ENCODE measurements around the gene SPA17.

Gene SPA17

DNA sequence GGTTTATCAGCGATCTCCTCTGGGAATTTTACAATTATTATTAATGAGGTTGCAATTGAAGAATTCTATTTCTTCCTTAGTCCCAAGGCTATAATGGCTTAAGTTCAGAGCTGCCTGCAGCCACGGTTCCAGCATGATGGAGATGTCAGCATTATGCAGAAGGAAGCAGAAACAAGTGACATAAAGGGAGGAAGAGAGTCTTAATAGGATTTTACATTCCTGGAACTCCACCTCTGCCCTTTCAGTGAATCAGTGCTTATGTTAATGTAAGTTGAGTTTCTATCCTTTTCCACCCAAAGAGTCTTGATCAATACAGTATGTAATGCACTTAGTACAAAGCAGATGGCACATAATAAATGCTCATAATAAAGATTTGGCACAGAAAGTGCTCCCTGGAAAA lies 54.4 kb downstream of the SPA17 start:
- H3K9me3 ChIP-seq, result no peaks in the 10 kb centered on the region
- H3K27me3 ChIP-seq, result peaks cover 27% of the 10 kb centered on the region
- no peak overlapping the region for H3K27ac ChIP-seq
- no peak overlapping the region for H3K4me3 ChIP-seq (ENCODE audit: low read depth in 1 of 2, low read length in 1 of 2)
- TF ChIP-seq, protein P1, sequence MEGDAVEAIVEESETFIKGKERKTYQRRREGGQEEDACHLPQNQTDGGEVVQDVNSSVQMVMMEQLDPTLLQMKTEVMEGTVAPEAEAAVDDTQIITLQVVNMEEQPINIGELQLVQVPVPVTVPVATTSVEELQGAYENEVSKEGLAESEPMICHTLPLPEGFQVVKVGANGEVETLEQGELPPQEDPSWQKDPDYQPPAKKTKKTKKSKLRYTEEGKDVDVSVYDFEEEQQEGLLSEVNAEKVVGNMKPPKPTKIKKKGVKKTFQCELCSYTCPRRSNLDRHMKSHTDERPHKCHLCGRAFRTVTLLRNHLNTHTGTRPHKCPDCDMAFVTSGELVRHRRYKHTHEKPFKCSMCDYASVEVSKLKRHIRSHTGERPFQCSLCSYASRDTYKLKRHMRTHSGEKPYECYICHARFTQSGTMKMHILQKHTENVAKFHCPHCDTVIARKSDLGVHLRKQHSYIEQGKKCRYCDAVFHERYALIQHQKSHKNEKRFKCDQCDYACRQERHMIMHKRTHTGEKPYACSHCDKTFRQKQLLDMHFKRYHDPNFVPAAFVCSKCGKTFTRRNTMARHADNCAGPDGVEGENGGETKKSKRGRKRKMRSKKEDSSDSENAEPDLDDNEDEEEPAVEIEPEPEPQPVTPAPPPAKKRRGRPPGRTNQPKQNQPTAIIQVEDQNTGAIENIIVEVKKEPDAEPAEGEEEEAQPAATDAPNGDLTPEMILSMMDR (IDR thresholded peaks at IDR 0.05), result no peak
- H3K4me1 ChIP-seq (ENCODE audit: control insufficient read depth in 1 of 2, insufficient read depth in 1 of 2, low read depth in 1 of 2, low read length in 1 of 2), result peaks cover 0 to 4% of the 10 kb centered on the region in 2 experiments
- H3K36me3 ChIP-seq, result no peaks in the 10 kb centered on the region

DNA sequence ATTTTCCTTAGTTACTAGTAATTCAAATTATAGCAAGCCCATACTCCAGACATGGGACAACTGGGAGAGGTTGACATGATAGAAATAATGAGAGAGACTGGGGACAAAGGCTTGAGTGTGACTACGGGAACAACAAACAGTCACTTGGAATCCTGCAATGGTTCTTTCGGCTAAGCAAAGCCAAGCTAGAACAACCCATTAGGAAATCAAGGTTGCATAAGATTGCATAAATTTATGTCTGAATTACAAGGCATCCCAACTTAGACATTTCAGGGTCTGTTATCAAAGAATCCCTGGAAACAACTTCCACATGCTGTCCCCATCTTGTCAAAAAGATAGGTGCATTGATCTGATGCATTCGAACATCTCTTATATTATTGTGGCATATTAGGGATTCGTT lies 55.9 kb downstream of the SPA17 start:
- Histone ChIP-seq H3K27me3 (peaks cover 13% of the 10 kb centered on the region), H3K9me3 (no peaks in the 10 kb centered on the region), H3K36me3 (no peaks in the 10 kb centered on the region), H3K4me1 (ENCODE audit: control insufficient read depth in 1 of 2, insufficient read depth in 1 of 2, low read depth in 1 of 2, low read length in 1 of 2) (peaks cover 0 to 4% of the 10 kb centered on the region in 2 experiments), H3K27ac (no peak overlapping the region), H3K4me3 (ENCODE audit: low read depth in 1 of 2, low read length in 1 of 2) (no peak overlapping the region)
- TF ChIP-seq, protein P1 (IDR thresholded peaks at IDR 0.05), result no peak

DNA sequence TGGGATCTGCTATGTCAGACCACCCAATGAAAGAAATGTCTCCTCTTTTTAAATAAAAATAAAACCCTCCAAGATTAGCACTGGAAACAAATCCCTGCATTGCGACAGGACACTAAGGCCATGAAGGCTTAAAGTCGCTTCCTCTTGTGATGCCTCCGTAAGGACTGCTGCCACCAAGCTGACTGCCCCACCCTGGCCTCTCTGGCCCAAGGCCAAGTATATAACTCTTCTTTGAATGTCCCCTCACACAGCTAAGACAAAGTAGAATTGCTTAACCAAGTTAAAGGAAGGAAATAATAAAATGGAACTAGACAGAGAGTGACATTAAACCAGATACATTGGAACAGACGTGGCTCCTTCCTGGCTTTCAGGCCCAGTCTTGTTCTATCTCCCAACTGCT lies 58.5 kb downstream of the SPA17 start:
- H3K4me3 ChIP-seq (ENCODE audit: low read depth in 1 of 2, low read length in 1 of 2), result no peak overlapping the region
- no peaks in the 10 kb centered on the region for H3K9me3 ChIP-seq
- no peaks in the 10 kb centered on the region for H3K27me3 ChIP-seq
- TF ChIP-seq, protein P1 (IDR thresholded peaks at IDR 0.05), result no peak
- H3K27ac ChIP-seq, result no peak overlapping the region
- peaks cover 5 to 13% of the 10 kb centered on the region in 2 experiments for H3K4me1 ChIP-seq (ENCODE audit: control insufficient read depth in 1 of 2, insufficient read depth in 1 of 2, low read depth in 1 of 2, low read length in 1 of 2)
- no peaks in the 10 kb centered on the region for H3K36me3 ChIP-seq

DNA sequence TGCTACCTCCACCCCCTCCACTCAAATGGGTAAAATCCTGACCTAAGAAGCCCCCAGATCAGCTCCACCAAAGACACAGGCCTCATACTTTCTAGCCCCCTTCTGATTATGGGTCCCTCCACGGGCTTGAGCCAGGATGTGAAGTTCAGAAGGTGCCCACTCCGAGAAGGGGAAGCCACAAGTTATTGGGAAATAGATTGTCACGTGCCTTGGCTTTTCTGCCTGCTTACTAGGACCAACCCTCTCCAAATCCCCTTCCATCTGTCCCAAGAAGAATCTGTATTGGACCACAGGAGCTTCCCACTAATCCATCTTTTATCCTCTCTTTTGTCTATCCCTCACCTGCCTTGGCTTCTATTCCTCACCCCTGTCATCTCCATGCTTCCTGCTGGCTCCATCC lies 63.0 kb downstream of the SPA17 start:
- Histone ChIP-seq H3K9me3 (no peaks in the 10 kb centered on the region), H3K27ac (no peak overlapping the region), H3K27me3 (peaks cover 40% of the 10 kb centered on the region), H3K4me3 (ENCODE audit: low read depth in 1 of 2, low read length in 1 of 2) (no peak overlapping the region), H3K4me1 (ENCODE audit: control insufficient read depth in 1 of 2, insufficient read depth in 1 of 2, low read depth in 1 of 2, low read length in 1 of 2) (peaks cover 19 to 24% of the 10 kb centered on the region in 2 experiments), H3K36me3 (no peaks in the 10 kb centered on the region)
- TF ChIP-seq, protein P1 (IDR thresholded peaks at IDR 0.05), result no peak

DNA sequence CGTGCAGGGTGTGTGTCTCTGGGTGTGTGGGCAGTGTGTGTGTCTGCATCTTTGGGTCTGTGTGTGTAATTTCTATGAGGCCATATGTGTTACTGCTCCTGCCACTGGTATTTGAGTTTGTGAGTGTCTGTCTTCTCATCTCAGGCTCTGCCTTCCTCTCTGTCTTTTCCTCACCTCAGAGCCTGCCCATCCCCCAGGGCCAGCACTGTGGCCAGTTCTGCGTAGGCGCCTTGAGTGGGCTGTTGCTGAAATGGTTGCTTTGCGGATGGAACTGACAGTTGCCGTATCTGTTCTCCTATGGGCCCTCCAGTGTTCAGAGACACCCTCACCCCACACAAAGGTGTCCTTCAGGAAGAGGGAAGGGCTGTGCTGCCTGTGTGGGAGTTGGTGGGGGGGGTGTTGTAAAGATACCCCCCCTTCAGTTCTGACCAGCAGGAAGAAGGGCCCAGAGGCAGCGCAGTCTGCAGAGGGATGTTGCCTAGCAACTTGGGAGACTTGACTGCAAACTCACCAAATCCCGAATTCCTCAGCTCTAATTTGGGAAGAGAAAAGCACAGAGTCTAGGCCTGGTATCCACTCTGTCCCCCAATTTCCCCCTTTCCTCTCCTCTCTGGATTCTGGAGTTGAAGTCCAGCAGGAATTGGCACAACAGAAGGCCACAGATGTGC lies 64.1 kb downstream of the SPA17 start:
- Histone ChIP-seq H3K9me3 (no peaks in the 10 kb centered on the region), H3K27me3 (peaks cover 50% of the 10 kb centered on the region), H3K27ac (no peak overlapping the region), H3K36me3 (no peaks in the 10 kb centered on the region), H3K4me3 (ENCODE audit: low read depth in 1 of 2, low read length in 1 of 2) (no peak overlapping the region), H3K4me1 (ENCODE audit: control insufficient read depth in 1 of 2, insufficient read depth in 1 of 2, low read depth in 1 of 2, low read length in 1 of 2) (peaks cover 19 to 24% of the 10 kb centered on the region in 2 experiments)
- TF ChIP-seq, protein P1 (IDR thresholded peaks at IDR 0.05), result no peak
